ENCODE data around the gene FITM1.
A peak's percentile ranks its signal among the peaks of the same experiment; 100 is the strongest.

- TF ChIP-seq EZH2 (IDR thresholded peaks at IDR 0.05) (no peak), FOXP2 (optimal IDR thresholded peaks at IDR 0.05; ENCODE audit: control extremely low read depth, extremely low read length, insufficient read depth) (peak; percentile 96)
These were observed 15.7 kb upstream of the FITM1 start, which contains the start of the genes DCAF11 and NRL for GRCh38 chr14:24114532-24115421.

Data from SK-N-MC (cell line).